ENCODE results near the gene AQP12B. TPM values are rescaled to one million over a fixed set of nuclear protein-coding genes. Genes with fewer than 3 reads are reported as not detected.
A peak's percentile ranks its signal among the peaks of the same experiment; 100 is the strongest.

AQP12B gene
- total and polyA plus RNA-seq, 2 of the 8 experiments (the other 6 are each of a cell fraction or from before 2014, with no cell fraction given) = not detected

GRCh38 chr2:240701091-240701735 lies 18.5 kb upstream of the AQP12B start:
- Histone ChIP-seq H2BK20ac (ENCODE audit: low read length) (no peak overlapping the region), H4K20me1 (replicated peaks in 1 of 2; ENCODE audit: control insufficient read depth in 1 of 2, insufficient read depth in 2 of 2, low read length in 2 of 2) (peaks cover 0 to 1% of the 10 kb centered on the region in 2 experiments), H3K27ac (ENCODE audit: low read depth, low read length) (no peak overlapping the region), H3K23ac (ENCODE audit: insufficient read length) (no peak overlapping the region), H3K14ac (ENCODE audit: insufficient read length) (no peak overlapping the region), H4K8ac (ENCODE audit: extremely low read depth, insufficient read depth, low read length) (peak overlapping the region; percentile 85), H3K36me3 (ENCODE audit: control insufficient read depth in 2 of 4, insufficient read depth in 4 of 4, low read length in 3 of 4) (no peaks in the 10 kb centered on the region), H3K79me1 (ENCODE audit: low read depth, low read length) (no peaks in the 10 kb centered on the region), H2AK5ac (ENCODE audit: low read depth, low read length) (no peak overlapping the region), H3K9me3 (ENCODE audit: insufficient read depth in 2 of 2, low read depth in 1 of 2, low read length in 1 of 2) (no peaks in the 10 kb centered on the region), H2BK120ac (replicated peaks; ENCODE audit: low read depth, low read length) (no peak overlapping the region), H3K9ac (replicated peaks in 1 of 4; ENCODE audit: extremely low read depth in 1 of 4, low read depth in 3 of 4, low read length in 3 of 4) (no peak overlapping the region), H2BK12ac (ENCODE audit: low read depth, low read length) (no peak overlapping the region), H3K4me3 (ENCODE audit: extremely low read depth in 1 of 4, insufficient read depth in 2 of 4, low read depth in 3 of 4, low read length in 4 of 4) (no peak overlapping the region), H2BK15ac (ENCODE audit: low read length) (no peak overlapping the region), H2AFZ (ENCODE audit: low read length) (no peak overlapping the region), H3K27me3 (replicated peaks in 1 of 4; ENCODE audit: control insufficient read depth in 3 of 4, extremely low read depth in 1 of 4, insufficient read depth in 3 of 4, low read length in 3 of 4) (no peaks in the 10 kb centered on the region), H3K18ac (ENCODE audit: extremely low read depth, low read length) (no peak overlapping the region), H2BK5ac (ENCODE audit: low read depth, low read length) (no peak overlapping the region), H3K23me2 (ENCODE audit: low read depth, low read length) (no peaks in the 10 kb centered on the region), H3K4me1 (replicated peaks in 1 of 4; ENCODE audit: control insufficient read depth in 3 of 4, insufficient read depth in 4 of 4, low read length in 3 of 4) (no peaks in the 10 kb centered on the region), H3K79me2 (ENCODE audit: control insufficient read depth in 1 of 2, insufficient read depth in 2 of 2, low read length in 2 of 2) (no peaks in the 10 kb centered on the region), H3K4me2 (ENCODE audit: insufficient read depth in 1 of 2, low read depth in 2 of 2, low read length in 2 of 2) (no peak overlapping the region), H4K5ac (ENCODE audit: insufficient read length, low read depth, low read length) (no peak overlapping the region), H3K56ac (replicated peaks; ENCODE audit: insufficient read length, low read depth, low read length) (no peak overlapping the region), H3K4ac (replicated peaks; ENCODE audit: insufficient read length, low read depth, low read length) (no peak overlapping the region), H4K91ac (replicated peaks; ENCODE audit: insufficient read length, low read length) (no peak overlapping the region)
- WGBS, 2 experiments (ENCODE audit: extremely low coverage in 1 of 2, insufficient coverage in 1 of 2, insufficient read length in 1 of 2, insufficient replicate concordance in 2 of 2, low coverage in 1 of 2, low lambda C conversion rate in 2 of 2, missing lambda C conversion rate in 1 of 2) = 96% methylated on average over 52 of the region's 67 CpGs; no CpG with 5 or more reads in 1 of the 2 experiments
- TF ChIP-seq ZNF274 (IDR thresholded peaks at IDR 0.05; ENCODE audit: borderline replicate concordance, extremely low read depth, low read length) (no peak), CBX5 (IDR thresholded peaks at IDR 0.05; ENCODE audit: low read depth, low read length) (no peak), ASH2L (IDR thresholded peaks at IDR 0.05; ENCODE audit: low read length) (no peak)
- CTCF ChIA-PET (ENCODE audit: partially characterized antibody) = interaction anchor here (0.6 to 0.9 kb wide), 2 partner anchors 9 to 51 kb away, joined by 3 read pairs; no protein-coding TSS in a partner anchor
- DNase-seq (ENCODE audit: low read depth in 1 of 2, low spot score in 2 of 2) (no peak), FAIRE-seq (no peak)
- POLR2A ChIA-PET (ENCODE audit: partially characterized antibody) = interaction anchor here (1.3 kb wide), 1 partner anchor 13 kb away, joined by 4 read pairs; no protein-coding TSS in a partner anchor
